Ovary (tissue), 9 donors: Measurements from ENCODE around the gene GPC1. TPM values are rescaled to one million over a fixed set of nuclear protein-coding genes. Genes with fewer than 3 reads are reported as not detected.

Experiments
- DNase-seq, 5 donors: peaks; one replicate each; pipeline ENCODE4 v3.0.0-alpha.2; 2019 to 2020
- H3K27ac ChIP-seq, 2 donors: fragments of 200-600 bp; one replicate each; pipeline versions ENCODE4 v1.5.1 to v1.8.0; 2019 to 2022
- H3K27me3 ChIP-seq: fragments of 200-600 bp; one replicate; pipeline ENCODE4 v1.8.0; 2022
- H3K36me3 ChIP-seq: fragments of 200-600 bp; sonication (generic); one replicate; pipeline ENCODE4 v1.5.1; 2019
- H3K4me1 ChIP-seq: one replicate; pipeline ENCODE4 v1.8.1; 2013; ENCODE audit warnings: mild to moderate bottlenecking, moderate library complexity; ENCODE audit not compliant: insufficient read depth
- H3K4me3 ChIP-seq: fragments of 200-600 bp; sonication (generic); one replicate; pipeline ENCODE4 v1.5.1; 2017
- H3K9me3 ChIP-seq, 2 donors: fragments of 200-600 bp in 1 of 2; sonication (generic) in 1 of 2; one replicate each; pipeline versions ENCODE4 v1.5.1 to v1.8.1; 2013 to 2019; ENCODE audit warnings: mild to moderate bottlenecking in 1 of 2, moderate library complexity in 1 of 2
- EP300 ChIP-seq: sonication (generic); formaldehyde crosslinking; IDR thresholded peaks from one replicate; pipeline ENCODE4 v1.6.1; 2017; ENCODE audit warnings: antibody characterized with exemption
- POLR2A ChIP-seq: fragments of 450-650 bp; IDR thresholded peaks from one replicate; pipeline ENCODE4 v1.6.1; 2017; ENCODE audit warnings: antibody characterized with exemption, mild to moderate bottlenecking, moderate library complexity
- WGBS, 3 donors: extraction: QIAGEN DNeasy Blood & Tissue Kit in 1 of 3; methylation state at CpG; one replicate each; pipeline versions ENCODE4 v1.1.5 to v1.1.7; 2013 to 2017; 5-methylcytosine and 5-hydroxymethylcytosine counted together
- intact Hi-C, 4 donors: fragments of 100-400 bp; cut with DNase I; formaldehyde crosslinking; loops; one replicate each; pipeline versions ENCODE4 v1.11.0 to v1.15.1; 2022 to 2023
- polyA plus RNA-seq, 2 donors: library from polyadenylated mRNA; stranded (reverse); fragments of 200-250 nt in 1 of 2; fragments of 350-450 nt in 1 of 2; fragmentation: Illumina TruSeq in 1 of 2; extraction: RNeasy Lipid Tissue Mini Kit (QIAGEN cat#74804) in 1 of 2; gene quantifications; one replicate each; pipeline ENCODE4 v1.2.3, GENCODE V29; 2013 to 2014
- total RNA-seq, 7 donors: library from RNA; depleted of rRNA in 2 of 7; stranded (reverse); fragments of >200 nt in 2 of 7; fragmentation: NEBNext Ultra II Directional in 3 of 7; extraction: Animal tissue kit (Norgen Biotek cat#: 25700) in 3 of 7; gene quantifications; one replicate each; pipeline versions ENCODE4 v1.1.0 to v1.2.4, GENCODE V29; 2016 to 2023
- TF ChIP-seq, protein P1 (sequence below), 3 donors: fragments of 450-650 bp in 2 of 3; fragments of 200-600 bp in 1 of 3; IDR thresholded peaks; one replicate each; pipeline versions ENCODE4 v1.5.1 to v1.8.0; 2016 to 2022; ENCODE audit warnings: antibody characterized with exemption in 3 of 3, mild to moderate bottlenecking in 1 of 3
- donor health status: DM: no; HTN: no; CAD: no; lungs with moderate emphysema.
- donor health status: DM: no; HTN: no; CAD: no.
- donor health status: Bipolar disorder and iron deficiency.
- donor health status: DM: yes; HTN: yes; CAD: no.
- donor health status: DM: no; HTN: no; CAD: no.
- donor health status: DM: yes; HTN: yes; CAD: no.

Gene GPC1
- total and polyA plus RNA-seq, 9 donors, result 2.9 to 149 (median 71.4) TPM

DNA sequence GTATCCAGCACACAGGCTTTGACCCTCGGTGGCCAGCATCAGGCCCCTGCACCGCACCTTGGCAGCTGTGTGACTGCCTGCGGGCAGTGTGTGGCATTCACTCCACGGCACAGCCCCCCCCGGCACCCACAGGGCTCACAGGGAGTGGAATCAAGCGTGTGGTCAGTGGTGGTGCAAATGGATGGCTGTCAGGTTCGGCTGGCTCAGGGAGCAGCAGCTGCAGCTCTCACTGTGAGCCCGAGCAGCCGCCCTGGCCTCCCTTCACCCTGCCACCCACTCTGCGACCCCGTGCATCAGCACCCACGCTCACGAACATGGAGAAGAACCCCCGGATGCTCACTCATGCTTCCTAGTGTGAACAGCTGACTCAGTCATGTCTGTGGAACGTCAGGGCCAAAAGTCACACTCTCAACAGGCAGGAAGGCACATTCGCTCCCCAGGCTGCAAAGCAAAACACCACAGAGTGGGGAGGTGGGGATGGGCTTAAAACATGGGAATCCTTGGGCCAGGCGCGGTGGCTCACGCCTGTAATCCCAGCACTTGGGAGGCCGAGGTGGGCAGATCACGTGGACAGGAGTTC lies 41.5 kb upstream of the GPC1 start:
- Histone ChIP-seq H3K27me3 (no peaks in the 10 kb centered on the region), H3K9me3 (no peaks in the 10 kb centered on the region), H3K4me1 (no peaks in the 10 kb centered on the region), H3K36me3 (no peaks in the 10 kb centered on the region), H3K4me3 (no peak overlapping the region), H3K27ac (no peak overlapping the region)
- DNase-seq, result peak in 2 of 5 donors; percentile 3 to 26
- 78 to 80% (median 78%) methylated on average over 21 of the region's 21 CpGs for WGBS, 3 donors
- TF ChIP-seq, protein P1, sequence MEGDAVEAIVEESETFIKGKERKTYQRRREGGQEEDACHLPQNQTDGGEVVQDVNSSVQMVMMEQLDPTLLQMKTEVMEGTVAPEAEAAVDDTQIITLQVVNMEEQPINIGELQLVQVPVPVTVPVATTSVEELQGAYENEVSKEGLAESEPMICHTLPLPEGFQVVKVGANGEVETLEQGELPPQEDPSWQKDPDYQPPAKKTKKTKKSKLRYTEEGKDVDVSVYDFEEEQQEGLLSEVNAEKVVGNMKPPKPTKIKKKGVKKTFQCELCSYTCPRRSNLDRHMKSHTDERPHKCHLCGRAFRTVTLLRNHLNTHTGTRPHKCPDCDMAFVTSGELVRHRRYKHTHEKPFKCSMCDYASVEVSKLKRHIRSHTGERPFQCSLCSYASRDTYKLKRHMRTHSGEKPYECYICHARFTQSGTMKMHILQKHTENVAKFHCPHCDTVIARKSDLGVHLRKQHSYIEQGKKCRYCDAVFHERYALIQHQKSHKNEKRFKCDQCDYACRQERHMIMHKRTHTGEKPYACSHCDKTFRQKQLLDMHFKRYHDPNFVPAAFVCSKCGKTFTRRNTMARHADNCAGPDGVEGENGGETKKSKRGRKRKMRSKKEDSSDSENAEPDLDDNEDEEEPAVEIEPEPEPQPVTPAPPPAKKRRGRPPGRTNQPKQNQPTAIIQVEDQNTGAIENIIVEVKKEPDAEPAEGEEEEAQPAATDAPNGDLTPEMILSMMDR (IDR thresholded peaks at IDR 0.05), result no peak
- TF ChIP-seq POLR2A (no peak), EP300 (no peak)
- intact Hi-C loops, result no loop called here

DNA sequence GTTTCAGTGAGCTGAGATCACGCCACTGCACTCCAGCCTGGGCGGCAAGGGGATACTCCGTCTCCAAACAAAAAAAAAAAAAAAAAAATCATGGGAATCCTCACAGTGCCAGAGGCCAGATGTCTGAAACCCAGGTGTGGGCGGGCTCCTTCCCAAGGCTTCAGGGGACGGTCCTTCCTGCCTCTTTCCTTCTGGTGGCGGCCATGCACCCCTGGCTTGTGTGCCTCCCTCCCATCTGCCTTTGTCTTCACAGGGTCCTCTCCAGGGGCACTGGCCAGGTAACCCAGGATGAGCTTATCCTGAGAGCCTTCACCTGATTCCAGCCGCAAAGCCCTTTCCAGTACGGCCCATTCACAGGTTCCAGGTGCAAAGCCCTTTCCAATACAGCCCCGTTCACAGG lies 40.9 kb upstream of the GPC1 start:
- TF ChIP-seq POLR2A (no peak), EP300 (no peak)
- TF ChIP-seq, protein P1 (IDR thresholded peaks at IDR 0.05), result no peak
- H3K4me3 ChIP-seq, result no peak overlapping the region
- intact Hi-C loops, result no loop called here
- H3K9me3 ChIP-seq, result no peaks in the 10 kb centered on the region
- DNase-seq, result peak in 2 of 5 donors; percentile 1 to 17
- H3K4me1 ChIP-seq, result no peaks in the 10 kb centered on the region
- no peaks in the 10 kb centered on the region for H3K36me3 ChIP-seq
- WGBS, 3 donors, result 93 to 95% (median 94%) methylated on average over 9 of the region's 9 CpGs
- H3K27me3 ChIP-seq, result no peaks in the 10 kb centered on the region
- H3K27ac ChIP-seq, result no peak overlapping the region

DNA sequence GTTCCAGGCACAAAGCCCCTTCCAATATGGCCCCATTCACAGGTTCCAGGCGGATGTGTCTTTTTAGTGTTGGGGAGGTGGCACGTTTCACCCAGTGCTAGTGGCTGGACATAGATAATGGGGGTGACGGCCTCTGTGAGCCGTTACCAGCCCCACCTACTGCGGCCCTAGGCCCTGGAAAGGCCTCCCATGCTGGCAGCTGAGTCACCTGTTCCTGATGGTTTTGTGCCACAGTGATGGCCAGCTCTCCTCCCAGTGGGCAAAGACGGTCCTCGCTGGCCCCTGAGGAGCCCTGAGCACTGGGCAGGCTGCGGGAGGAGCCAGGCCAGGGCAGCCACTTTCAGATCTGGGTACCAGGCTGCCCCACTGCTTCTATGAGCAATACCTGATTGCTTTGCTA lies 40.0 kb upstream of the GPC1 start:
- TF ChIP-seq, protein P1 (IDR thresholded peaks at IDR 0.05), result no peak
- TF ChIP-seq POLR2A (no peak), EP300 (no peak)
- Histone ChIP-seq H3K9me3 (no peaks in the 10 kb centered on the region), H3K27me3 (no peaks in the 10 kb centered on the region), H3K4me3 (no peak overlapping the region), H3K36me3 (no peaks in the 10 kb centered on the region), H3K27ac (no peak overlapping the region), H3K4me1 (no peaks in the 10 kb centered on the region)
- intact Hi-C loops, result no loop called here
- peak in 2 of 5 donors; percentile 2 to 9 for DNase-seq
- 91 to 95% (median 94%) methylated on average over 8 of the region's 8 CpGs for WGBS, 3 donors

DNA sequence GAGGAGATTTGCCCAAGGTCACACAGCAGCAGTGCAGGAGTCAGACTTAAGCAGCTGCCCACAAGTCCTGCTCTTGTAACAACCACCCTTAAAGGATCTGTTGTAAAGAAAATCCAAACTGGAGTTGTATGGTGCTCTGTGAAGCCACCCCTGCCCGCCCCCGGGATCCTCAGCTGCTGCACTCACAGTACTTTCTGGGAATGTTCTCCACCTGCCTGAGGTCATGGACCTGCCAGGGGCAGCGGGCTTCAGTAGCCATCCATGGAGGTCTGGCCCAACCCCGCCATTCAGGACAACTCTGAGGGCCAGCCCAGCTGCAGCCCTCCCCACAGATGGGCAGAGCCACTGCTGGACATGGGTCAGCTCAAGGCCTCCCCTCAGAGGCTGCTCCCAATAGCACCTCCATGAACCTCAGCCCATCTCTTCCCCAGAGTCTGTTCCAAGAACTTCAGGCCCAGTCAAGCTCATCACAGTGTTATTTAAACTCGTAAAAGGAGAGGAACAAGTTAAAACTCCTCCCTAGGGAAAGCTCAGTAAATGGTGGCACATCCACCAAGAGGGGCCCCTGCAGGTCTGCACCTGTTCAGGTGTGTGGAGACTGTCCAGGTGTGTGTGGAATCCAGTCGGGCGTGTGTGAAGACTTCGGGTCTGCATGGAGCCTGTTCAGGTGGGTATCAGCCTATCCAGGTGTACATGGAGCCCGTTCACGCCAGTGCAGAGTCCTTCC lies 39.4 kb upstream of the GPC1 start:
- WGBS, 3 donors, result 91 to 95% (median 91%) methylated on average over 10 of the region's 10 CpGs
- Histone ChIP-seq H3K27me3 (no peaks in the 10 kb centered on the region), H3K36me3 (no peaks in the 10 kb centered on the region), H3K27ac (no peak overlapping the region), H3K9me3 (no peaks in the 10 kb centered on the region), H3K4me3 (no peak overlapping the region), H3K4me1 (no peaks in the 10 kb centered on the region)
- TF ChIP-seq, protein P1 (IDR thresholded peaks at IDR 0.05), result no peak
- TF ChIP-seq EP300, result no peak
- TF ChIP-seq POLR2A, result no peak
- intact Hi-C loops, result no loop called here
- peak in 3 of 5 donors; percentile 3 to 23 (median 7) for DNase-seq
